ENCODE data around the gene AGMO.

DNA sequence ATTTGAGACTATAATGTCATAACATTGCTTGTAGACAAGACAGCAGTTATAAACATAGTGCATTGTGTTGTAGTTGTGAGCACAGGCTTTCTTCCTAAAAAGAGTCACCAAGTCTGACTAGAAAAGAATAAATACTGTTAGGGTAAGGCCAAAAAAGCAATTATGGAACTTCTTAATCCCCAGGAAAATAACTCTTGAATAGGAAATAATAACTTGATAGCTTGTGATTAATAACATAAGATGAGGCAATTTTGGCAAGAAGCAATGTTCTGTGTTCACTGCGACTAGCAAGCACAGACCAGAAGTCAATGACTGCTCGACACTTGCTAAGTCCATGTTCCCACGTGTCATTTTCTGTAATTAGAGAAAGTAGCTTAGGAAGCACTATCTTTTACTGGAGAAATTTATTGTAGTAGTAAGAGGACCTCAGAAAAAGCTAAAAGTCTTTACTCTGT lies 97.1 kb downstream of the AGMO start:
- TF ChIP-seq POLR2A (IDR thresholded peaks at IDR 0.05; ENCODE audit: low read depth), result no peak
- TF ChIP-seq, protein P1, sequence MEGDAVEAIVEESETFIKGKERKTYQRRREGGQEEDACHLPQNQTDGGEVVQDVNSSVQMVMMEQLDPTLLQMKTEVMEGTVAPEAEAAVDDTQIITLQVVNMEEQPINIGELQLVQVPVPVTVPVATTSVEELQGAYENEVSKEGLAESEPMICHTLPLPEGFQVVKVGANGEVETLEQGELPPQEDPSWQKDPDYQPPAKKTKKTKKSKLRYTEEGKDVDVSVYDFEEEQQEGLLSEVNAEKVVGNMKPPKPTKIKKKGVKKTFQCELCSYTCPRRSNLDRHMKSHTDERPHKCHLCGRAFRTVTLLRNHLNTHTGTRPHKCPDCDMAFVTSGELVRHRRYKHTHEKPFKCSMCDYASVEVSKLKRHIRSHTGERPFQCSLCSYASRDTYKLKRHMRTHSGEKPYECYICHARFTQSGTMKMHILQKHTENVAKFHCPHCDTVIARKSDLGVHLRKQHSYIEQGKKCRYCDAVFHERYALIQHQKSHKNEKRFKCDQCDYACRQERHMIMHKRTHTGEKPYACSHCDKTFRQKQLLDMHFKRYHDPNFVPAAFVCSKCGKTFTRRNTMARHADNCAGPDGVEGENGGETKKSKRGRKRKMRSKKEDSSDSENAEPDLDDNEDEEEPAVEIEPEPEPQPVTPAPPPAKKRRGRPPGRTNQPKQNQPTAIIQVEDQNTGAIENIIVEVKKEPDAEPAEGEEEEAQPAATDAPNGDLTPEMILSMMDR (IDR thresholded peaks at IDR 0.05), result no peak
